ENCODE data around the gene CSTF3.

Gene CSTF3

DNA sequence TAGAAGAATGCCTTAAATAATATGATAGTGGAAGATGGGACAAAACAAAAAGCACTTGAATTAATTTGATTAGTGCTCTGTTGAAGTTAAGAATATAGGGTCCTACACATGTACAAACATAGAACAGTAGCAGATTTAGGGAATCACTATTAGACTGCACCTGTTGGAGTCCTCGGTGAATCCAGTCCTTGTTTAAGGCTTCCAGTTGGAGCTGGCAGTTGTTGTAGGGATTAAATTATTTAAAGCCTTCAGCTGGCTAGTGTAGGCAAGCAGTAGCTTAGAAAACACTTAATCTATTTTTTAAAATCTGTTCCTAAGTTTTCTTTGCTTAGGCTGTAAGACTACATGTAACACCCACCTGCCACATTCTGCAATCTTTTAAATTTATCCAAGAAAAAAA is 24.5 kb upstream of the CSTF3 start:
- TF ChIP-seq TAF1 (IDR thresholded peaks at IDR 0.05; ENCODE audit: borderline replicate concordance, insufficient read depth, low read length) (no peak), SIN3A (IDR thresholded peaks at IDR 0.05; ENCODE audit: borderline replicate concordance, insufficient read depth, low read length) (no peak), FOXP2 (optimal IDR thresholded peaks at IDR 0.05; ENCODE audit: borderline replicate concordance, extremely low read depth, extremely low read length, insufficient read depth) (no peak), POLR2AphosphoS5 (IDR thresholded peaks at IDR 0.05; ENCODE audit: low read depth, low read length) (no peak)
- TF ChIP-seq, protein P1, sequence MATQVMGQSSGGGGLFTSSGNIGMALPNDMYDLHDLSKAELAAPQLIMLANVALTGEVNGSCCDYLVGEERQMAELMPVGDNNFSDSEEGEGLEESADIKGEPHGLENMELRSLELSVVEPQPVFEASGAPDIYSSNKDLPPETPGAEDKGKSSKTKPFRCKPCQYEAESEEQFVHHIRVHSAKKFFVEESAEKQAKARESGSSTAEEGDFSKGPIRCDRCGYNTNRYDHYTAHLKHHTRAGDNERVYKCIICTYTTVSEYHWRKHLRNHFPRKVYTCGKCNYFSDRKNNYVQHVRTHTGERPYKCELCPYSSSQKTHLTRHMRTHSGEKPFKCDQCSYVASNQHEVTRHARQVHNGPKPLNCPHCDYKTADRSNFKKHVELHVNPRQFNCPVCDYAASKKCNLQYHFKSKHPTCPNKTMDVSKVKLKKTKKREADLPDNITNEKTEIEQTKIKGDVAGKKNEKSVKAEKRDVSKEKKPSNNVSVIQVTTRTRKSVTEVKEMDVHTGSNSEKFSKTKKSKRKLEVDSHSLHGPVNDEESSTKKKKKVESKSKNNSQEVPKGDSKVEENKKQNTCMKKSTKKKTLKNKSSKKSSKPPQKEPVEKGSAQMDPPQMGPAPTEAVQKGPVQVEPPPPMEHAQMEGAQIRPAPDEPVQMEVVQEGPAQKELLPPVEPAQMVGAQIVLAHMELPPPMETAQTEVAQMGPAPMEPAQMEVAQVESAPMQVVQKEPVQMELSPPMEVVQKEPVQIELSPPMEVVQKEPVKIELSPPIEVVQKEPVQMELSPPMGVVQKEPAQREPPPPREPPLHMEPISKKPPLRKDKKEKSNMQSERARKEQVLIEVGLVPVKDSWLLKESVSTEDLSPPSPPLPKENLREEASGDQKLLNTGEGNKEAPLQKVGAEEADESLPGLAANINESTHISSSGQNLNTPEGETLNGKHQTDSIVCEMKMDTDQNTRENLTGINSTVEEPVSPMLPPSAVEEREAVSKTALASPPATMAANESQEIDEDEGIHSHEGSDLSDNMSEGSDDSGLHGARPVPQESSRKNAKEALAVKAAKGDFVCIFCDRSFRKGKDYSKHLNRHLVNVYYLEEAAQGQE (IDR thresholded peaks at IDR 0.05; ENCODE audit: insufficient read depth in 1 of 2, low read depth in 2 of 2, low read length in 2 of 2): no peak

DNA sequence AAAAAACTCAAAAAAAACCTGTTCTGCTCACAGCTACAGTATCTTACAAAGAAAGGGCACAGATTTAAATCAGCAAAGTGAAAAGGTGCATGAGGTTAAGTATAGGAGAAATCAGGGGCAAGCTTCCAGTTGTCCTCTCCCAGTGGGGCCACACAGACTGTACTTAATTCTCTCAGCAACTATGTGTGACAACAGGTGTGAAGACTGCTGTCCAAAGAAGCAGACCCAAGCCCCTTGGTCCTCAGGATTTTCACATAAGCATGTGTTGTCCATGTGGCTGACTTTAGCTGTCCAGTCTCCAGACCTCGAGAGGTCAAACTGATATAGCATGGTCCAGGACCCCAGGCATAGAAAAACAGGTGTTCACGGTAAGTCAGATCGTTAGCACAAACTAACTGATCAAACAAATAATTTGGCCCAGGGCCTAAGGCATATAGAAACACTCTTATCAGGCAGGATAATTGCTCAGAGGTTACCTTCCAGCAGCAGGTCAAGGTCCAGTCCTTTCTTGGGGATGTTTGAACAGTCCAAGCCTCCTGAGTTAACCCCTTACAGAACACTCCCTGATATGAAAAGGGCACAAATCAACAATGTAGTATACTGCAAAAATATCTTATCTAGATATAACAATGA is 21.1 kb upstream of the CSTF3 start:
- TF ChIP-seq TAF1 (IDR thresholded peaks at IDR 0.05; ENCODE audit: borderline replicate concordance, insufficient read depth, low read length) (no peak), POLR2AphosphoS5 (IDR thresholded peaks at IDR 0.05; ENCODE audit: low read depth, low read length) (no peak), SIN3A (IDR thresholded peaks at IDR 0.05; ENCODE audit: borderline replicate concordance, insufficient read depth, low read length) (no peak)
- TF ChIP-seq, protein P1 (IDR thresholded peaks at IDR 0.05; ENCODE audit: insufficient read depth in 1 of 2, low read depth in 2 of 2, low read length in 2 of 2): no peak

DNA sequence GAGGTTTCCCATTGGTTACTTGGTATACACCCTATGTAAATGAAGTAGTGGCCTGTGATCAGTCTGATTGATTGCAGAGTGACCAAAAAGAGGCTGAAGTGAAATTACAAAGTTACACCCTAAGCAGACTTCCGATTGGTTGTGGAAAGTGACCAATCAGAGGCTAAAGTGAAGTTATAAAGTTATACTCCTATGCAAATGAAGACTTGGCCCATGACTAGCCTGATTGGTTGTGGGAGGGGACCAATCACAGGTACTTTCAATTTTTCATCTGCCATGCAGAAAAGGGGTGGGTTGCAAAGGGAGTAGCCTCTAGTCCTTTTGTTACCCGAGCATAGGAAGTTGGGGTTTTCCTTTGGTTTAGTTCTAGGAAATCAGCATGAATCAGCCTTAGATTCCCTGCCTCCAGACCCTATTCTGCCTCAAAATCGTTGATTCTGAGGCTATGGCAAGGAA is 18.1 kb upstream of the CSTF3 start:
- TF ChIP-seq SIN3A (IDR thresholded peaks at IDR 0.05; ENCODE audit: borderline replicate concordance, insufficient read depth, low read length): no peak
- no peak for TF ChIP-seq POLR2AphosphoS5 (IDR thresholded peaks at IDR 0.05; ENCODE audit: low read depth, low read length)
- TF ChIP-seq, protein P1 (IDR thresholded peaks at IDR 0.05; ENCODE audit: insufficient read depth in 1 of 2, low read depth in 2 of 2, low read length in 2 of 2): no peak

DNA sequence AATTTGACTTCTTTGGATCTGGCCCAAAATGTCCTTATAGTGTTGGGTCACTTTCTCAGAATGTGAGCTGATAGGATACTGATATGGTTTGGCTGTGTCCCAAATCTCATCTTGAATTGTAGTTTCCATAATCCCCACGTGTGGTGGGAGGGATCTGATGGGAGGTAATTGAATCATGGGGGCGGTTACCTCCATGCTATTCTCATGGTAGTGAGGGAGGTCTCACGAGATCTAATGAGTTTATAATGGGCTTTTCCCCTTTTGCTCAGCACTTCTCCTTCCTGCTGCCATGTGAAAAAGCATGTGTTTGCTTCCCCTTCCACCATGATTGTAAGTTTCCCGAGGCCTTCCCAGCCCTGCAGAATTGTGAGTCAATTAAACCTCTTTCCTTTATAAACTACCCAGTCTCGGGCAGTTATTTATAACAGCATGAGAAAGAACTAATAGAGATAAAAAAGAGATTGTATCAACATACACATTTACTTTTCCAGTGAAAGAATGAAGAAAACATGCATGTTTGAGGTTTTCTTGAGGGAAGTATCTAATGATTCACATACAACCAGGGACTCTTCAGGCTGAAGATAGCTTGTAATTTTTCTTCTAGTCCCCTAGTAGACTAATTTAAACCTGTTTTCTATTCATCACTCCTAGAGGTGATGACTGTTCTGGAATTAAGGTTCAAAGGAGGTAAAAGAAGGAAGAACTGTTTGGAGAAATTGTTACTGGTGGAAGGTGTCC is 17.3 kb upstream of the CSTF3 start:
- TF ChIP-seq POLR2AphosphoS5 (IDR thresholded peaks at IDR 0.05; ENCODE audit: low read depth, low read length) (no peak), SIN3A (IDR thresholded peaks at IDR 0.05; ENCODE audit: borderline replicate concordance, insufficient read depth, low read length) (no peak), FOXP2 (optimal IDR thresholded peaks at IDR 0.05; ENCODE audit: borderline replicate concordance, extremely low read depth, extremely low read length, insufficient read depth) (no peak), TAF1 (IDR thresholded peaks at IDR 0.05; ENCODE audit: borderline replicate concordance, insufficient read depth, low read length) (no peak)
- TF ChIP-seq, protein P1 (IDR thresholded peaks at IDR 0.05; ENCODE audit: insufficient read depth in 1 of 2, low read depth in 2 of 2, low read length in 2 of 2): no peak

Measured in PFSK-1 (cell line).